Neural cell (in vitro differentiated cells): ENCODE measurements around the gene MT1M.

ENCODE experiments used
- EZH2 ChIP-seq: fragments of 200-600, 300-800 bp; shearing (Covaris generic), sonication (generic); IDR thresholded peaks from 2 replicates; pipeline ENCODE4 v1.6.1; 2014; ENCODE audit warnings: antibody characterized with exemption, low read length, borderline replicate concordance, mild to moderate bottlenecking; ENCODE audit not compliant: insufficient read depth, poor library complexity, severe bottlenecking
- POLR2AphosphoS5 ChIP-seq: IDR thresholded peaks from 2 replicates; pipeline ENCODE4 v1.6.1; 2012
- TAF1 ChIP-seq: IDR thresholded peaks from 2 replicates; pipeline ENCODE4 v1.6.1; 2012; ENCODE audit warnings: low read depth
- TF ChIP-seq, protein P1 (sequence below): fragments of 450-650 bp; IDR thresholded peaks from 2 replicates; pipeline ENCODE4 v1.5.1; 2014; ENCODE audit warnings: antibody characterized with exemption, mild to moderate bottlenecking, moderate library complexity; ENCODE audit not compliant: poor library complexity, severe bottlenecking

DNA sequence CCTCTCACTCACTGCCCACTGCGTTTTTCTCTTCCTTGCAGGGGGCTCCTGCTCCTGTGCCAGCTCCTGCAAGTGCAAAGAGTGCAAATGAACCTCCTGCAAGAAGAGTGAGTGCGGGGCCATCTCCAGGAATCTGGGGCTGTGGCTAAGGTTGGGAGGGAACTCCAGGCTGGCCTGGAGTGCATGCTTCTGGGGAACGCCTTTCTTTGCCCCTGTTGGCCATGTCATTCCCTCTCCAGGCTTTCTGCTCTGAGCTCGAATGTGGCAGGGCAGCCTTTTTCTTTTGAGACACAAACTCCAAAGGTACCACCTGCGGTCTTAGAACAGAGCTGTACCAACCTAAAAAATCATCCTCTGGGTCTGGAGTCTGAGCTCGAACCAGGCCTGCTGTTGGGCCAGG, 14.3 kb upstream of the MT1M start:
- TF ChIP-seq, protein P1, sequence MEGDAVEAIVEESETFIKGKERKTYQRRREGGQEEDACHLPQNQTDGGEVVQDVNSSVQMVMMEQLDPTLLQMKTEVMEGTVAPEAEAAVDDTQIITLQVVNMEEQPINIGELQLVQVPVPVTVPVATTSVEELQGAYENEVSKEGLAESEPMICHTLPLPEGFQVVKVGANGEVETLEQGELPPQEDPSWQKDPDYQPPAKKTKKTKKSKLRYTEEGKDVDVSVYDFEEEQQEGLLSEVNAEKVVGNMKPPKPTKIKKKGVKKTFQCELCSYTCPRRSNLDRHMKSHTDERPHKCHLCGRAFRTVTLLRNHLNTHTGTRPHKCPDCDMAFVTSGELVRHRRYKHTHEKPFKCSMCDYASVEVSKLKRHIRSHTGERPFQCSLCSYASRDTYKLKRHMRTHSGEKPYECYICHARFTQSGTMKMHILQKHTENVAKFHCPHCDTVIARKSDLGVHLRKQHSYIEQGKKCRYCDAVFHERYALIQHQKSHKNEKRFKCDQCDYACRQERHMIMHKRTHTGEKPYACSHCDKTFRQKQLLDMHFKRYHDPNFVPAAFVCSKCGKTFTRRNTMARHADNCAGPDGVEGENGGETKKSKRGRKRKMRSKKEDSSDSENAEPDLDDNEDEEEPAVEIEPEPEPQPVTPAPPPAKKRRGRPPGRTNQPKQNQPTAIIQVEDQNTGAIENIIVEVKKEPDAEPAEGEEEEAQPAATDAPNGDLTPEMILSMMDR, result no peak
- no peak for TF ChIP-seq TAF1
- TF ChIP-seq POLR2AphosphoS5, result no peak
- no peak for TF ChIP-seq EZH2
